CD4-positive, CD25-positive, alpha-beta regulatory T cell (primary cell): ENCODE data around the gene PRKACA. TPM values are rescaled to one million over a fixed set of nuclear protein-coding genes. Genes with fewer than 3 reads are reported as not detected.

Experiments
- ATAC-seq, 2 donors: fragments of 150-1000 bp; cut with Tn5 transposase; one replicate each; pipeline ENCODE4 v1.10.0; 2021; ENCODE audit warnings: low read depth in 2 of 2, moderate number of reproducible peaks in 2 of 2, moderate library complexity in 1 of 2
- DNase-seq, 3 donors: peaks; one replicate each; pipeline versions ENCODE4 v3.0.0 to v3.0.0-alpha.2; 2012 to 2022; ENCODE audit warnings: mixed read lengths in 1 of 3
- H3K27ac ChIP-seq: one replicate; pipeline ENCODE4 v1.7.0; 2013; ENCODE audit warnings: mild to moderate bottlenecking, low read length; ENCODE audit not compliant: insufficient read depth, poor library complexity, severe bottlenecking
- H3K27me3 ChIP-seq: one replicate; pipeline ENCODE4 v1.7.0; 2013; ENCODE audit warnings: low read length; ENCODE audit not compliant: control insufficient read depth, insufficient read depth
- H3K36me3 ChIP-seq: one replicate; pipeline ENCODE4 v1.7.0; 2013; ENCODE audit warnings: mild to moderate bottlenecking, low read length, moderate library complexity; ENCODE audit not compliant: control insufficient read depth, insufficient read depth
- H3K4me1 ChIP-seq: 2 replicates; pipeline ENCODE4 v1.7.0; 2013; ENCODE audit warnings: mild to moderate bottlenecking, low read length; ENCODE audit not compliant: insufficient read depth, control insufficient read depth, poor library complexity, severe bottlenecking
- H3K4me3 ChIP-seq: one replicate; pipeline ENCODE4 v1.7.0; 2013; ENCODE audit warnings: low read depth, mild to moderate bottlenecking, low read length, moderate library complexity
- H3K9me3 ChIP-seq, 2 experiments: 1 replicate in 1 of 2; 2 replicates in 1 of 2; pipeline ENCODE4 v1.7.0; 2013; ENCODE audit warnings: low read length in 2 of 2, mild to moderate bottlenecking in 1 of 2, moderate library complexity in 1 of 2; ENCODE audit not compliant: control insufficient read depth in 2 of 2
- H3K27ac Mint-ChIP-seq, 3 donors: one replicate each; pipeline ENCODE4 v1.8.0; 2020 to 2022; ENCODE audit warnings: mild to moderate bottlenecking in 3 of 3, mixed read lengths in 3 of 3, moderate library complexity in 2 of 3
- H3K27me3 Mint-ChIP-seq: one replicate; pipeline ENCODE4 v1.8.0; 2022; ENCODE audit warnings: mild to moderate bottlenecking, mixed read lengths
- H3K36me3 Mint-ChIP-seq: one replicate; pipeline ENCODE4 v1.8.0; 2020; ENCODE audit warnings: mixed read lengths
- H3K4me1 Mint-ChIP-seq, 4 donors: one replicate each; pipeline ENCODE4 v1.8.0; 2020 to 2022; ENCODE audit warnings: mixed read lengths in 4 of 4, mild to moderate bottlenecking in 1 of 4
- H3K4me3 Mint-ChIP-seq, 4 donors: one replicate each; pipeline ENCODE4 v1.8.0; 2020 to 2022; ENCODE audit warnings: mild to moderate bottlenecking in 4 of 4, mixed read lengths in 4 of 4, moderate library complexity in 3 of 4
- H3K9me3 Mint-ChIP-seq, 7 donors: one replicate each; pipeline ENCODE4 v1.8.0; 2020 to 2022; ENCODE audit warnings: mixed read lengths in 7 of 7, mild to moderate bottlenecking in 3 of 7, moderate library complexity in 2 of 7
- polyA plus RNA-seq, 4 donors: library from polyadenylated mRNA; unstranded; fragments of 300-500 nt; fragmentation: Illumina TruSeq; gene quantifications; one replicate each; pipeline ENCODE4 v1.2.3, GENCODE V29; 2021
- total RNA-seq: library from RNA; stranded (reverse); gene quantifications from one replicate; pipeline ENCODE4 v1.2.3, GENCODE V29; 2022

The PRKACA gene
- total and polyA plus RNA-seq, 5 donors from 2014 or later, result 0.47 to 40.2 (median 1.4) TPM

DNA sequence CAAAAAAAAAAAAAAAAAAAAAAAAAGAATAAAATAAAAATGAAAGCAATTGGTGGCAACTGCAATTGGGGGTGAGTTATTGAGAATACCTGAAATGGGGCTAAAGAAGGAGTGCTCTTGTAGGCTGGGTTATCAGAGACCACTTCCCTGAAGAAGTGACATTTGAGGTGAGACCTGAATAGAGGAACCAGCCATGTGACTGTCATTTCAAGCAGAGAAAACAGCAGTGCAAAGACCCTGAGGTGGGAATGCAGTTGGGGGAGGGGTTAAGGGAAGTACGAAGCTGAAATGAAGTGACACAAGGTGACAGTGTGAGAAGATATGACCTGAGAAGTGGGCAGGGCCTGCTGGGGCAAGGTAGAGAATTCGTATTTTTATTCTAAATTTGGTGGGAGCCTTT lies 51.4 kb downstream of the PRKACA start:
- DNase-seq (no peak), ATAC-seq (no peak)
- no peaks in the 10 kb centered on the region for H3K36me3 Mint-ChIP-seq

DNA sequence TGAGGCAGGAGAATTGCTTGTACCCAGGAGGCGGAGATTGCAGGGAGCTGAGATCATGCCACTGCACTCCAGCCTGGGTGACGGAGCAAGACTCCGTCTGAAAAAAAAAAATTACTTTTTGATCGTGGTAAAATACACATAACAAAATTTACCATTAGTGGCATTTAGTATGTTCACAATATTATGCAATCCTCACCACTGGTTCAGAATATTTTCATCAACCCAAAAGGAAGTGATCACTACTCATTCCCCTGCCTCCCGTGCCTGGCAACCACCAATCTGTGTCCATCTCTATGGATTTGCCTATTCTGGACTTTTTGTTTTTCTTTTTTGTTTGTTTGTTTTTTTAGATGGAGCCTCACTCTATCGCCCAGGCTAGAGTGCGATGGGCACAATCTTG lies 54.5 kb downstream of the PRKACA start:
- Histone ChIP-seq H3K4me3 (no peak overlapping the region), H3K27ac (no peak overlapping the region), H3K9me3 (no peaks in the 10 kb centered on the region), H3K36me3 (no peaks in the 10 kb centered on the region), H3K4me1 (peaks cover 8% of the 10 kb centered on the region), H3K27me3 (peaks cover 12% of the 10 kb centered on the region)
- peaks cover 0 to 14% (median 3%) of the 10 kb centered on the region in 4 donors for H3K4me1 Mint-ChIP-seq
- peaks cover 0 to 1% (median 0%) of the 10 kb centered on the region in 7 donors for H3K9me3 Mint-ChIP-seq
- peaks cover 33% of the 10 kb centered on the region for H3K27me3 Mint-ChIP-seq
- no peak overlapping the region for H3K4me3 Mint-ChIP-seq
- DNase-seq (no peak), ATAC-seq (no peak)
- H3K27ac Mint-ChIP-seq, result no peak overlapping the region
- H3K36me3 Mint-ChIP-seq, result no peaks in the 10 kb centered on the region

More for the DNA sequence above, 51.4 kb downstream of the PRKACA start:
- H3K27ac Mint-ChIP-seq, result no peak overlapping the region
- H3K4me1 ChIP-seq, result no peaks in the 10 kb centered on the region
- peaks cover 0 to 1% (median 0%) of the 10 kb centered on the region in 7 donors for H3K9me3 Mint-ChIP-seq
- H3K36me3 ChIP-seq, result no peaks in the 10 kb centered on the region
- H3K4me3 ChIP-seq, result no peak overlapping the region
- no peaks in the 10 kb centered on the region for H3K9me3 ChIP-seq
- H3K27me3 ChIP-seq, result peaks cover 2% of the 10 kb centered on the region
- no peak overlapping the region for H3K27ac ChIP-seq
- no peaks in the 10 kb centered on the region for H3K4me1 Mint-ChIP-seq
- no peak overlapping the region for H3K4me3 Mint-ChIP-seq
- peaks cover 20% of the 10 kb centered on the region for H3K27me3 Mint-ChIP-seq

DNA sequence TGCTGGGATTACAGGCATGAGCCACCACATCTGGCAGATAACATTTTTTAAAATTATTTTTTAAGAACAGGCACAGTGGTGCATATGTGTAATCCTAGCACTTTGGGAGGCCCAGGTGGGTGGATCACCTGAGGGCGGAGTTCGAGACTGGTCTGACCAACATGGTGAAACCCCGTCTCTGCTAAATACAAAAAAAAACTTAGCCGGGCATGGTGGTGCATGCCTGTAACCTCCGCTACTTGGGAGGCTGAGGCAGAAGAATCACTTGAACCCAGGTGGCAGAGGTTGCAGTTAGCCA lies 55.1 kb downstream of the PRKACA start:
- Histone ChIP-seq H3K4me1 (peaks cover 13% of the 10 kb centered on the region), H3K27me3 (peaks cover 14% of the 10 kb centered on the region), H3K9me3 (no peaks in the 10 kb centered on the region), H3K4me3 (no peak overlapping the region), H3K36me3 (no peaks in the 10 kb centered on the region), H3K27ac (no peak overlapping the region)
- H3K36me3 Mint-ChIP-seq, result no peaks in the 10 kb centered on the region
- no peak overlapping the region for H3K27ac Mint-ChIP-seq
- H3K9me3 Mint-ChIP-seq, result peaks cover 0 to 1% (median 0%) of the 10 kb centered on the region in 7 donors
- H3K4me3 Mint-ChIP-seq, result no peak overlapping the region
- peaks cover 0 to 20% (median 3%) of the 10 kb centered on the region in 4 donors for H3K4me1 Mint-ChIP-seq
- ATAC-seq (no peak), DNase-seq (no peak)
- H3K27me3 Mint-ChIP-seq, result peaks cover 39% of the 10 kb centered on the region

GRCh38 chr19:14061751-14062557 lies 55.6 kb downstream of the PRKACA start, which contains the start of gene PALM3:
Gene PALM3 (minus strand): TSS chr19:14062076. CDS start chr19:14061980, 96 bp downstream.
- Histone ChIP-seq H3K4me1 (peaks cover 17% of the 10 kb centered on the region), H3K36me3 (no peaks in the 10 kb centered on the region), H3K9me3 (no peaks in the 10 kb centered on the region), H3K27me3 (peaks cover 14% of the 10 kb centered on the region), H3K27ac (no peak within 1 kb of the TSS), H3K4me3 (no peak within 1 kb of the TSS)
- no peak for ATAC-seq
- Mint-ChIP-seq H3K4me1 (peaks cover 0 to 21% (median 3%) of the 10 kb centered on the region in 4 donors), H3K27me3 (peaks cover 39% of the 10 kb centered on the region), H3K27ac (no peak within 1 kb of the TSS), H3K9me3 (peaks cover 0 to 1% (median 0%) of the 10 kb centered on the region in 7 donors), H3K4me3 (no peak within 1 kb of the TSS), H3K36me3 (no peaks in the 10 kb centered on the region)
- no peak for DNase-seq

GRCh38 chr19:14061081-14061749 lies 56.3 kb downstream of the PRKACA start:
- no peak for DNase-seq
- Mint-ChIP-seq H3K4me1 (peaks cover 0 to 23% (median 3%) of the 10 kb centered on the region in 4 donors), H3K27me3 (peaks cover 42% of the 10 kb centered on the region), H3K9me3 (peaks cover 0 to 1% (median 0%) of the 10 kb centered on the region in 7 donors), H3K27ac (no peak overlapping the region), H3K4me3 (no peak overlapping the region), H3K36me3 (no peaks in the 10 kb centered on the region)
- Histone ChIP-seq H3K4me3 (no peak overlapping the region), H3K4me1 (peaks cover 17% of the 10 kb centered on the region), H3K27me3 (peaks cover 12% of the 10 kb centered on the region), H3K9me3 (no peaks in the 10 kb centered on the region), H3K36me3 (no peaks in the 10 kb centered on the region), H3K27ac (no peak overlapping the region)
- ATAC-seq, result no peak

DNA sequence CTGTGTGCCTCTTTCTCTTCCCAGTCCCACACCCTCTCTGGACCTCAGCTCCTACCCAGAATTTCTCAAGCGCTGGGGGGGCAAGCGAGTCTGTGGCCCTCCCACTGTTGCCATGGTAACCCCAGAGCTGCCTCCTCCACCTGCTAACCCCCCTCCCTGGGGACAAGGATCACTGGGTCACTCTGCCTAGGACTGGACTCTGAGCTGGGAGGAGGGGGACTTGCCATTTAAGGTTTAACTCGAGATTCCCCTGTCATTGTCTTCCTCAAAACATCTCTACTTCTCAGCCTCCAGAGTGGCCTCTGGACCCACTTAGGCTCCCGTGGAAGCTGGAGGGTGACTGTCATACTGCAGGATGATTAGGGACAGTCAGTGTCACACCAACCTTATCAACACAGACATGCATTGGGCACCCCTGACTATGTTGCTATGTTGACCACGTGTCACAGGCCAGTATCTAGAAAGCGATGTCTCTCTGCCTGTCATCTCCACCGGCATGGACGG lies 57.9 kb downstream of the PRKACA start:
- DNase-seq (no peak), ATAC-seq (no peak)
- Histone ChIP-seq H3K9me3 (no peaks in the 10 kb centered on the region), H3K4me1 (peaks cover 17% of the 10 kb centered on the region), H3K27me3 (peaks cover 11% of the 10 kb centered on the region), H3K4me3 (no peak overlapping the region), H3K36me3 (no peaks in the 10 kb centered on the region), H3K27ac (no peak overlapping the region)
- H3K4me1 Mint-ChIP-seq, result peaks cover 0 to 25% (median 6%) of the 10 kb centered on the region in 4 donors
- H3K27me3 Mint-ChIP-seq, result peaks cover 45% of the 10 kb centered on the region
- no peak overlapping the region for H3K27ac Mint-ChIP-seq
- H3K36me3 Mint-ChIP-seq, result no peaks in the 10 kb centered on the region
- no peaks in the 10 kb centered on the region for H3K9me3 Mint-ChIP-seq
- peak overlapping the region in 1 of 4 donors; percentile 84 for H3K4me3 Mint-ChIP-seq

DNA sequence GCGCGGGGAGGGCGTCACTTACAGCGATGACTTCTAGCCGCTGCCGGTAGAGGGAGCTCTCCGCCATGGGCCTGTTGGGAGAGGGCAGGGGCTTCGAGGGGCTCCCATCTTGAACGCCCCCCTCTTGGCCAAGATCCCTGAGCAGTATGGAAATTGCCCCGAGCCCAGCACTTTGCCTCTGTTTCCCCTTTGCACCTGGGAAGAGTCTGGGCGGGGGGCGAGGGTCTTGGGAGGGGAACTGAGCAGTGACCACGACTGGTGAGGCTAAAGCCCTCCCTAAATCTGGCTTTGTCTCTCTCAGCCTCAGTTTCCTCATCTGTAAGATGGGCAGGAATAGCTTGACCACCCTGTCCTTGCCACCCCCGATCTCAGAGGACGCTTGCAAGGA lies 58.5 kb downstream of the PRKACA start:
- ATAC-seq (no peak), DNase-seq (peak in 1 of 3 donors; percentile 35)
- Mint-ChIP-seq H3K9me3 (no peaks in the 10 kb centered on the region), H3K27ac (no peak overlapping the region), H3K27me3 (peaks cover 45% of the 10 kb centered on the region), H3K36me3 (no peaks in the 10 kb centered on the region), H3K4me1 (peaks cover 0 to 26% (median 6%) of the 10 kb centered on the region in 4 donors), H3K4me3 (peak overlapping the region in 2 of 4 donors; percentile 44 to 62)
- Histone ChIP-seq H3K9me3 (no peaks in the 10 kb centered on the region), H3K27me3 (peaks cover 11% of the 10 kb centered on the region), H3K4me3 (no peak overlapping the region), H3K27ac (no peak overlapping the region), H3K4me1 (peaks cover 17% of the 10 kb centered on the region), H3K36me3 (no peaks in the 10 kb centered on the region)
